ENCODE data around the gene HOXB8. TPM values are rescaled to one million over a fixed set of nuclear protein-coding genes. Genes with fewer than 3 reads are reported as not detected.

Gene HOXB8
- total and polyA plus RNA-seq, 3 experiments from 2014 or later, result not detected

DNA sequence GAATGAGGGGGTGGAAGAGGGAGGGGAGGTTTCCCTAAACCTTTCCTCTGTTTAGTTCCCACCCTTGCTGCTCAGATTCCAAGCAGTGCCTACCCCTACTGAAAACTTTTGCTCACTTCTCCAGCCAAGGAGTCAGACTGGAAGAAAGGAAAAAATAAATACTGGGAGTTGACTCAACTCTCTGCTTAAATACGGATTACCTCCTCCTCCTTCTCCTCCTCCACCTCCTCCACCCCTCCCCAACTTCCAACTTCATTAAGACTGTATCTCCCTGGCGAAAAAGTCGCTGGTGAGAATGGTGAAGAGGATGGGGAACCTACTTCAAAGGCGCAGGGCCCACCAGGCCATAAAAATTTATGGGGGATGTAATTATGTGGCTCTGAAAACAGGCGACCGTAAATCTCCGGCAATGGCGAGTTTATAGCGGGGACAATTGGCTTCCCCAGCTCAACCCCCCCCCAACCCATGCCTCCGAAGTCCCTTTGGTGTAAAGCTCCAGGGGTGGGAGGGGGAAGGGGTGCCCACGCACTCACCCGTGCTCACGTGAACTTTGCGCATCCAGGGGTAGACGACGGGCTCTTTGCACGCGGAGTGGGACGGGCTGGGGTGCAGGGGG lies 37.7 kb downstream of the HOXB8 start:
- Histone ChIP-seq H3K4me1 (ENCODE audit: insufficient read depth, low read length) (peaks cover 28% of the 10 kb centered on the region), H3K4me3 (ENCODE audit: low read length) (peak overlapping the region; percentile 45), H3K36me3 (ENCODE audit: insufficient read depth, low read length) (no peaks in the 10 kb centered on the region), H3K27ac (ENCODE audit: low read depth, low read length) (peak overlapping the region; percentile 72), H3K27me3 (ENCODE audit: insufficient read depth, low read length, poor library complexity, severe bottlenecking) (peaks cover 39% of the 10 kb centered on the region), H3K9me3 (ENCODE audit: low read length) (no peaks in the 10 kb centered on the region)
- H3K4me1 Mint-ChIP-seq, result peaks cover 22 to 52% (median 32%) of the 10 kb centered on the region in 3 donors
- peak overlapping the region in 6 of 8 donors; percentile 24 to 88 (median 66) for H3K27ac Mint-ChIP-seq
- CTCF ChIA-PET, result interaction anchor here (1.0 kb wide), 1 partner anchor 16 kb away, joined by 3 read pairs; the partner anchor contains the start of gene HOXB5
- peak overlapping the region; percentile 79 to 90 (median 84) for H3K4me3 Mint-ChIP-seq
- DNase-seq, result peak in 1 of 5 donors; percentile 58
- no peaks in the 10 kb centered on the region for H3K9me3 Mint-ChIP-seq
- H3K27me3 Mint-ChIP-seq, result peaks cover 30 to 37% of the 10 kb centered on the region in 2 donors
- H3K36me3 Mint-ChIP-seq, result peaks cover 0 to 7% (median 0%) of the 10 kb centered on the region in 3 donors
- POLR2A ChIA-PET, result interaction anchor here (0.6 to 1.5 kb wide), 4 partner anchors 18 to 36 kb away, joined by 3 to 4 read pairs (median 4); no protein-coding TSS in a partner anchor

- H3K4me3 ChIP-seq (ENCODE audit: low read length), result peak overlapping the region; percentile 45
- POLR2A ChIA-PET, result interaction anchor here (1.0 to 1.5 kb wide), 2 partner anchors 33 to 35 kb away, joined by 4 read pairs; no protein-coding TSS in a partner anchor
- H3K27me3 Mint-ChIP-seq, result peaks cover 28 to 31% of the 10 kb centered on the region in 2 donors
Observed at GRCh38 chr17:48576479-48577309, 38.4 kb downstream of the HOXB8 start.

GRCh38 chr17:48575673-48576478 lies 39.2 kb downstream of the HOXB8 start:
- Histone ChIP-seq H3K4me1 (ENCODE audit: insufficient read depth, low read length) (peaks cover 17% of the 10 kb centered on the region), H3K27me3 (ENCODE audit: insufficient read depth, low read length, poor library complexity, severe bottlenecking) (peaks cover 27% of the 10 kb centered on the region), H3K4me3 (ENCODE audit: low read length) (no peak overlapping the region), H3K36me3 (ENCODE audit: insufficient read depth, low read length) (no peaks in the 10 kb centered on the region), H3K27ac (ENCODE audit: low read depth, low read length) (peak overlapping the region; percentile 31), H3K9me3 (ENCODE audit: low read length) (no peaks in the 10 kb centered on the region)
- peak overlapping the region in 4 of 7 donors; percentile 23 to 85 (median 58) for H3K4me3 Mint-ChIP-seq
- ChIA-PET CTCF (no interaction called here), POLR2A (no interaction called here)
- peaks cover 20 to 23% of the 10 kb centered on the region in 2 donors for H3K27me3 Mint-ChIP-seq
- H3K36me3 Mint-ChIP-seq, result peaks cover 0 to 14% (median 0%) of the 10 kb centered on the region in 3 donors
- no peaks in the 10 kb centered on the region for H3K9me3 Mint-ChIP-seq
- no peak for DNase-seq
- H3K27ac Mint-ChIP-seq, result no peak overlapping the region
- peaks cover 18 to 38% (median 29%) of the 10 kb centered on the region in 3 donors for H3K4me1 Mint-ChIP-seq

More at GRCh38 chr17:48576479-48577309, 38.4 kb downstream of the HOXB8 start:
- Mint-ChIP-seq H3K27ac (peak overlapping the region in 2 of 8 donors; percentile 24 to 66), H3K9me3 (no peaks in the 10 kb centered on the region), H3K4me3 (peak overlapping the region; percentile 39 to 90 (median 82)), H3K36me3 (peaks cover 0 to 9% (median 0%) of the 10 kb centered on the region in 3 donors), H3K4me1 (peaks cover 19 to 46% (median 29%) of the 10 kb centered on the region in 3 donors)
- Histone ChIP-seq H3K27ac (ENCODE audit: low read depth, low read length) (peak overlapping the region; percentile 72), H3K36me3 (ENCODE audit: insufficient read depth, low read length) (no peaks in the 10 kb centered on the region), H3K9me3 (ENCODE audit: low read length) (no peaks in the 10 kb centered on the region), H3K4me1 (ENCODE audit: insufficient read depth, low read length) (peaks cover 22% of the 10 kb centered on the region), H3K27me3 (ENCODE audit: insufficient read depth, low read length, poor library complexity, severe bottlenecking) (peaks cover 32% of the 10 kb centered on the region)
- no peak for DNase-seq
- CTCF ChIA-PET, result interaction anchor here (1.0 kb wide), 1 partner anchor 17 kb away, joined by 3 read pairs; the partner anchor contains the start of gene HOXB5

DNA sequence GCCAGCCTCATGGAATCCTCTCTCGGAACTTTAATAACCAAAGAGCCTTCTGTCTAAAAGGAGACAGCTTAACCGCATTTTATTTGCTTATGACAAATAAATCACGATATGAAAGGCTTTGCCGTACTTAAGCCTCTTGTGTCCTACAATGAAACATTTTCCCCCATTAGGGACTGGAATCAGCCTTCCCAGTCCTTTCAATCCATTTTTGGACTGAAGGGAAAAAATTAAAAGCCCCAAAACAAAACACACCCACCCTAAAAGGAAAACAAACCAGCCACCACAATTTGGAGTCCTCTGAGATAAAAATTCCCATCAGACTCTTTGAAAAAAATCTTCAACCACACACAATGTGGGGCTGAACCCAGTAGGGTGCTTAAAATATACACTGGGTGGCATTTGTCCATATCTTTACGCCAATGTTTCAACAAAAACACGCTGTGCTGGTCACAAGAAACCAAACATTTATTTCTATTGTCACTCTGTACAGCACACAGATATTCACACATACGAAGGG lies 40.0 kb downstream of the HOXB8 start:
- peak overlapping the region in 2 of 7 donors; percentile 58 to 85 for H3K4me3 Mint-ChIP-seq
- H3K27me3 ChIP-seq (ENCODE audit: insufficient read depth, low read length, poor library complexity, severe bottlenecking), result peaks cover 19% of the 10 kb centered on the region
- ChIA-PET POLR2A (no interaction called here), CTCF (interaction anchor here (0.8 to 1.0 kb wide), 2 partner anchors 44 to 83 kb away, joined by 3 to 4 read pairs; no protein-coding TSS in a partner anchor)
- H3K27me3 Mint-ChIP-seq, result peaks cover 14 to 15% of the 10 kb centered on the region in 2 donors
- H3K4me1 ChIP-seq (ENCODE audit: insufficient read depth, low read length), result peaks cover 17% of the 10 kb centered on the region
- H3K27ac Mint-ChIP-seq, result no peak overlapping the region
- H3K36me3 ChIP-seq (ENCODE audit: insufficient read depth, low read length), result no peaks in the 10 kb centered on the region
- DNase-seq, result no peak
- H3K36me3 Mint-ChIP-seq, result peaks cover 0 to 16% (median 0%) of the 10 kb centered on the region in 3 donors
- H3K9me3 Mint-ChIP-seq, result no peaks in the 10 kb centered on the region
- H3K4me1 Mint-ChIP-seq, result peaks cover 18 to 35% (median 29%) of the 10 kb centered on the region in 3 donors
- H3K4me3 ChIP-seq (ENCODE audit: low read length), result no peak overlapping the region
- H3K9me3 ChIP-seq (ENCODE audit: low read length), result no peaks in the 10 kb centered on the region
- H3K27ac ChIP-seq (ENCODE audit: low read depth, low read length), result no peak overlapping the region

GRCh38 chr17:48574505-48575065 lies 40.5 kb downstream of the HOXB8 start:
- H3K27me3 Mint-ChIP-seq, result peaks cover 10% of the 10 kb centered on the region in 2 donors
- Histone ChIP-seq H3K36me3 (ENCODE audit: insufficient read depth, low read length) (no peaks in the 10 kb centered on the region), H3K27me3 (ENCODE audit: insufficient read depth, low read length, poor library complexity, severe bottlenecking) (peaks cover 14% of the 10 kb centered on the region), H3K4me3 (ENCODE audit: low read length) (no peak overlapping the region), H3K4me1 (ENCODE audit: insufficient read depth, low read length) (peaks cover 17% of the 10 kb centered on the region), H3K9me3 (ENCODE audit: low read length) (no peaks in the 10 kb centered on the region), H3K27ac (ENCODE audit: low read depth, low read length) (no peak overlapping the region)
- no peak for DNase-seq
- no peak overlapping the region for H3K27ac Mint-ChIP-seq
- no peaks in the 10 kb centered on the region for H3K9me3 Mint-ChIP-seq
- peaks cover 18 to 32% (median 24%) of the 10 kb centered on the region in 3 donors for H3K4me1 Mint-ChIP-seq
- ChIA-PET POLR2A (interaction anchor here (0.7 kb wide), 1 partner anchor 235 kb away, joined by 3 read pairs; no protein-coding TSS in a partner anchor), CTCF (interaction anchor here (0.8 to 1.0 kb wide), 2 partner anchors 44 to 82 kb away, joined by 3 to 4 read pairs; no protein-coding TSS in a partner anchor)
- peaks cover 0 to 16% (median 0%) of the 10 kb centered on the region in 3 donors for H3K36me3 Mint-ChIP-seq
- H3K4me3 Mint-ChIP-seq, result peak overlapping the region in 1 of 7 donors; percentile 85

GRCh38 chr17:48571826-48572417 lies 43.2 kb downstream of the HOXB8 start:
- DNase-seq, result no peak
- H3K27me3 Mint-ChIP-seq, result peaks cover 0 to 7% of the 10 kb centered on the region in 2 donors
- Histone ChIP-seq H3K4me1 (ENCODE audit: insufficient read depth, low read length) (peaks cover 3% of the 10 kb centered on the region), H3K27me3 (ENCODE audit: insufficient read depth, low read length, poor library complexity, severe bottlenecking) (no peaks in the 10 kb centered on the region), H3K4me3 (ENCODE audit: low read length) (no peak overlapping the region), H3K9me3 (ENCODE audit: low read length) (no peaks in the 10 kb centered on the region), H3K36me3 (ENCODE audit: insufficient read depth, low read length) (no peaks in the 10 kb centered on the region), H3K27ac (ENCODE audit: low read depth, low read length) (no peak overlapping the region)
- ChIA-PET POLR2A (no interaction called here), CTCF (no interaction called here)
- peak overlapping the region in 1 of 7 donors; percentile 66 for H3K4me3 Mint-ChIP-seq
- no peaks in the 10 kb centered on the region for H3K9me3 Mint-ChIP-seq
- peaks cover 0 to 11% (median 3%) of the 10 kb centered on the region in 3 donors for H3K4me1 Mint-ChIP-seq
- H3K36me3 Mint-ChIP-seq, result peaks cover 0 to 12% (median 4%) of the 10 kb centered on the region in 3 donors
- no peak overlapping the region for H3K27ac Mint-ChIP-seq

Measured in CD8-positive, alpha-beta memory T cell (primary cell).